ENCODE measurements around the gene TRIM38.

GRCh38 chr6:25973923-25974555 is 11.4 kb downstream of the TRIM38 start:
- TF ChIP-seq CTCF (IDR thresholded peaks at IDR 0.05; ENCODE audit: insufficient read depth, low read depth, low read length) (no peak), EZH2 (IDR thresholded peaks at IDR 0.05; ENCODE audit: insufficient read depth, low read length) (no peak)

Measured in astrocyte (in vitro differentiated cells and primary cell).